ENCODE results near the gene RNF207.

DNA sequence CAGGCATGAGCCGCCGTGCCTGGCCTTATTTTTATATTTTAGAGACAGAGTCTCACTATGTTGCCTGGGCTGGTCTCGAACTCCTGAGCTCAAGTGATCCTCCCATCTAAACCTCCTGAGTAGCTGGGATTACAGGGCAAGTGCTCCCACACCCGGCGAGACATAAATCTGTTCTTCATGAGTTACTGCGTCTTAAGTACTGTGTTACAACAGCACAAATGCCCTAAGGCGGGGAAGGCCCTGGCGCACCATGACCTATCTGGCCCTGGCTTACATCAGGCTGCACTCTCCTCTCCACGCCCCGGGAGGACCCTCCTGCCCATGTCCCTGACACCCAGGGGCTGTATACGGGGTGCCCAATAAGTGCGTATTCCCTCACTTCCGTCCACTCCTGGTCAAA lies 50.7 kb downstream of the RNF207 start:
- TF ChIP-seq RAD21 (IDR thresholded peaks at IDR 0.05; ENCODE audit: low read length) (no peak), SMC3 (IDR thresholded peaks at IDR 0.05; ENCODE audit: low read depth, low read length) (no peak), RCOR1 (IDR thresholded peaks at IDR 0.05; ENCODE audit: insufficient replicate concordance, low read length) (no peak), POLR2A (IDR thresholded peaks at IDR 0.05; ENCODE audit: low read depth, low read length) (no peak), BHLHE40 (IDR thresholded peaks at IDR 0.05; ENCODE audit: low read depth, low read length) (no peak), MAFK (IDR thresholded peaks at IDR 0.05; ENCODE audit: low read depth, low read length) (no peak), NFE2L2 (IDR thresholded peaks at IDR 0.05; ENCODE audit: low read depth, low read length) (no peak), MXI1 (IDR thresholded peaks at IDR 0.05; ENCODE audit: borderline replicate concordance, low read depth, low read length) (no peak), RFX5 (IDR thresholded peaks at IDR 0.05; ENCODE audit: low read depth, low read length) (no peak)
- TF ChIP-seq, protein P1, sequence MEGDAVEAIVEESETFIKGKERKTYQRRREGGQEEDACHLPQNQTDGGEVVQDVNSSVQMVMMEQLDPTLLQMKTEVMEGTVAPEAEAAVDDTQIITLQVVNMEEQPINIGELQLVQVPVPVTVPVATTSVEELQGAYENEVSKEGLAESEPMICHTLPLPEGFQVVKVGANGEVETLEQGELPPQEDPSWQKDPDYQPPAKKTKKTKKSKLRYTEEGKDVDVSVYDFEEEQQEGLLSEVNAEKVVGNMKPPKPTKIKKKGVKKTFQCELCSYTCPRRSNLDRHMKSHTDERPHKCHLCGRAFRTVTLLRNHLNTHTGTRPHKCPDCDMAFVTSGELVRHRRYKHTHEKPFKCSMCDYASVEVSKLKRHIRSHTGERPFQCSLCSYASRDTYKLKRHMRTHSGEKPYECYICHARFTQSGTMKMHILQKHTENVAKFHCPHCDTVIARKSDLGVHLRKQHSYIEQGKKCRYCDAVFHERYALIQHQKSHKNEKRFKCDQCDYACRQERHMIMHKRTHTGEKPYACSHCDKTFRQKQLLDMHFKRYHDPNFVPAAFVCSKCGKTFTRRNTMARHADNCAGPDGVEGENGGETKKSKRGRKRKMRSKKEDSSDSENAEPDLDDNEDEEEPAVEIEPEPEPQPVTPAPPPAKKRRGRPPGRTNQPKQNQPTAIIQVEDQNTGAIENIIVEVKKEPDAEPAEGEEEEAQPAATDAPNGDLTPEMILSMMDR (conservative IDR thresholded peaks at IDR 0.05; ENCODE audit: low read depth, low read length), result no peak
